H9 (cell line): ENCODE measurements around the gene DGKG. TPM values are rescaled to one million over a fixed set of nuclear protein-coding genes. Genes with fewer than 3 reads are reported as not detected.

ENCODE experiments used
- DNase-seq: peaks from one replicate; pipeline ENCODE4 v3.0.0-alpha.2; 2017
- H2AFZ ChIP-seq: one replicate; pipeline ENCODE4 v1.6.1; 2013; ENCODE audit warnings: mild to moderate bottlenecking, low read length, control low read depth, moderate library complexity
- H2AK5ac ChIP-seq: 2 replicates; pipeline ENCODE4 v1.6.1; 2013; ENCODE audit warnings: low read length, control low read depth, mixed read lengths; ENCODE audit not compliant: insufficient read length
- H2BK120ac ChIP-seq: one replicate; pipeline ENCODE4 v1.6.1; 2013; ENCODE audit warnings: low read depth, mild to moderate bottlenecking, low read length, control low read depth, inconsistent platforms; ENCODE audit not compliant: poor library complexity, severe bottlenecking
- H2BK12ac ChIP-seq: 2 replicates; pipeline ENCODE4 v1.6.1; 2013; ENCODE audit warnings: low read length, control low read depth, mixed read lengths, low read depth; ENCODE audit not compliant: insufficient read length
- H2BK15ac ChIP-seq: 2 replicates; pipeline ENCODE4 v1.6.1; 2013; ENCODE audit warnings: low read depth, low read length, control low read depth
- H2BK20ac ChIP-seq: one replicate; pipeline ENCODE4 v1.6.1; 2013; ENCODE audit warnings: low read depth, mild to moderate bottlenecking, low read length, control low read depth, inconsistent platforms; ENCODE audit not compliant: poor library complexity, severe bottlenecking
- H2BK5ac ChIP-seq: 2 replicates; pipeline ENCODE4 v1.6.1; 2013; ENCODE audit warnings: low read length, control low read depth, mixed read lengths; ENCODE audit not compliant: insufficient read length
- H3K14ac ChIP-seq: 2 replicates; pipeline ENCODE4 v1.6.1; 2013; ENCODE audit warnings: low read length, control low read depth; ENCODE audit not compliant: insufficient read depth
- H3K18ac ChIP-seq: 2 replicates; pipeline ENCODE4 v1.6.1; 2013; ENCODE audit warnings: low read depth, mild to moderate bottlenecking, mixed read lengths, low read length, control low read depth; ENCODE audit not compliant: insufficient read length
- H3K23ac ChIP-seq: 2 replicates; pipeline ENCODE4 v1.6.1; 2013; ENCODE audit warnings: low read length, control low read depth, mixed read lengths, low read depth; ENCODE audit not compliant: insufficient read length
- H3K23me2 ChIP-seq: 2 replicates; pipeline ENCODE4 v1.6.1; 2013; ENCODE audit warnings: low read depth, mild to moderate bottlenecking, mixed read lengths, low read length, control low read depth; ENCODE audit not compliant: insufficient read length, poor library complexity, severe bottlenecking
- H3K27ac ChIP-seq: 2 replicates; pipeline ENCODE4 v1.5.1; 2013; ENCODE audit warnings: low read length, control low read depth, mixed read lengths, low read depth; ENCODE audit not compliant: insufficient read length
- H3K27me3 ChIP-seq: 2 replicates; pipeline ENCODE4 v1.6.1; 2013; ENCODE audit warnings: low read length, control low read depth, inconsistent platforms; ENCODE audit not compliant: insufficient read depth
- H3K4ac ChIP-seq: 2 replicates; pipeline ENCODE4 v1.6.1; 2013; ENCODE audit warnings: low read depth, mild to moderate bottlenecking, control low read depth, inconsistent platforms, low read length, moderate library complexity
- H3K4me1 ChIP-seq: 2 replicates; pipeline ENCODE4 v1.6.1; 2013; ENCODE audit warnings: low read length, control low read depth, inconsistent platforms; ENCODE audit not compliant: insufficient read depth
- H3K4me2 ChIP-seq: 2 replicates; pipeline ENCODE4 v1.6.1; 2013; ENCODE audit warnings: low read length, control low read depth, mixed read lengths; ENCODE audit not compliant: insufficient read length, insufficient read depth
- H3K56ac ChIP-seq: 2 replicates; pipeline ENCODE4 v1.6.1; 2013; ENCODE audit warnings: low read depth, mild to moderate bottlenecking, mixed read lengths, low read length, control low read depth; ENCODE audit not compliant: insufficient read length
- H3K79me1 ChIP-seq: 2 replicates; pipeline ENCODE4 v1.6.1; 2013; ENCODE audit warnings: low read depth, mild to moderate bottlenecking, moderate library complexity, low read length, control low read depth, inconsistent platforms; ENCODE audit not compliant: insufficient read depth, poor library complexity, severe bottlenecking
- H3K79me2 ChIP-seq: 2 replicates; pipeline ENCODE4 v1.6.1; 2013; ENCODE audit warnings: low read length, control low read depth, inconsistent platforms; ENCODE audit not compliant: insufficient read depth
- H3K9ac ChIP-seq: 2 replicates; pipeline ENCODE4 v1.6.1; 2013; ENCODE audit warnings: low read length, control low read depth, mixed read lengths; ENCODE audit not compliant: insufficient read length; ENCODE audit errors: extremely low read depth
- H3K9me3 ChIP-seq: one replicate; pipeline ENCODE4 v1.6.1; 2013; ENCODE audit warnings: low read depth, low read length, inconsistent platforms; ENCODE audit not compliant: control insufficient read depth
- H3T11ph ChIP-seq: one replicate; pipeline ENCODE4 v1.6.1; 2013; ENCODE audit warnings: mild to moderate bottlenecking, low read length, control low read depth, inconsistent platforms
- H4K20me1 ChIP-seq: one replicate; pipeline ENCODE4 v1.6.1; 2013; ENCODE audit not compliant: control insufficient read depth, insufficient read length, insufficient read depth
- H4K5ac ChIP-seq: 2 replicates; pipeline ENCODE4 v1.6.1; 2013; ENCODE audit warnings: low read depth, mild to moderate bottlenecking, mixed read lengths, low read length, control low read depth; ENCODE audit not compliant: insufficient read length
- H4K8ac ChIP-seq: replicated peaks from 2 replicates; pipeline ENCODE4 v1.6.1; 2013; ENCODE audit warnings: low read length, control low read depth, mixed read lengths, low read depth; ENCODE audit not compliant: insufficient read length
- H4K91ac ChIP-seq: 2 replicates; pipeline ENCODE4 v1.6.1; 2013; ENCODE audit warnings: low read depth, mild to moderate bottlenecking, moderate library complexity, mixed read lengths, low read length, control low read depth; ENCODE audit not compliant: insufficient read length
- H3K27ac Mint-ChIP-seq, 3 experiments: 2 replicates in 2 of 3; 3 replicates in 1 of 3; pipeline ENCODE4 v1.8.0; 2020 to 2021; ENCODE audit warnings: mixed read lengths in 3 of 3, mild to moderate bottlenecking in 1 of 3, moderate library complexity in 1 of 3
- H3K27me3 Mint-ChIP-seq: 2 replicates; pipeline ENCODE4 v1.8.0; 2021; ENCODE audit warnings: low read depth, mild to moderate bottlenecking, moderate library complexity, mixed read lengths
- H3K36me3 Mint-ChIP-seq, 3 experiments: 2 replicates in 2 of 3; 3 replicates in 1 of 3; pipeline ENCODE4 v1.8.0; 2020 to 2021; ENCODE audit warnings: low read depth in 3 of 3, mixed read lengths in 3 of 3; ENCODE audit not compliant: insufficient read depth in 1 of 3
- H3K4me1 Mint-ChIP-seq, 2 experiments: 2 replicates each; pipeline ENCODE4 v1.8.0; 2020; ENCODE audit warnings: mixed read lengths in 2 of 2
- H3K4me3 Mint-ChIP-seq, 2 experiments: 2 replicates in 1 of 2; 3 replicates in 1 of 2; pipeline ENCODE4 v1.8.0; 2020 to 2021; ENCODE audit warnings: mild to moderate bottlenecking in 2 of 2, mixed read lengths in 2 of 2, moderate library complexity in 1 of 2
- H3K9me3 Mint-ChIP-seq, 2 experiments: 2 replicates in 1 of 2; 3 replicates in 1 of 2; pipeline ENCODE4 v1.8.0; 2020; ENCODE audit warnings: mild to moderate bottlenecking in 2 of 2, mixed read lengths in 2 of 2, moderate library complexity in 1 of 2
- CTCF ChIP-seq: fragments of 200-600 bp; sonication (generic); conservative IDR thresholded peaks from 3 replicates; pipeline ENCODE4 v1.8.0; 2021; ENCODE audit warnings: antibody characterized with exemption, mild to moderate bottlenecking
- WGBS: extraction: QIAGEN DNeasy Blood & Tissue Kit; methylation state at CpG from one replicate; pipeline ENCODE4 v1.1.7; 2013; ENCODE audit warnings: missing lambda C conversion rate, low lambda C conversion rate, mixed read lengths; ENCODE audit not compliant: insufficient read length; ENCODE audit errors: extremely low coverage; 5-methylcytosine and 5-hydroxymethylcytosine counted together
- total RNA-seq: library from RNA; stranded (reverse); gene quantifications from 2 replicates; pipeline ENCODE4 v1.2.1, GENCODE V29; 2021

The DGKG gene
- total RNA-seq, 1 experiment from 2014 or later = not detected

DNA sequence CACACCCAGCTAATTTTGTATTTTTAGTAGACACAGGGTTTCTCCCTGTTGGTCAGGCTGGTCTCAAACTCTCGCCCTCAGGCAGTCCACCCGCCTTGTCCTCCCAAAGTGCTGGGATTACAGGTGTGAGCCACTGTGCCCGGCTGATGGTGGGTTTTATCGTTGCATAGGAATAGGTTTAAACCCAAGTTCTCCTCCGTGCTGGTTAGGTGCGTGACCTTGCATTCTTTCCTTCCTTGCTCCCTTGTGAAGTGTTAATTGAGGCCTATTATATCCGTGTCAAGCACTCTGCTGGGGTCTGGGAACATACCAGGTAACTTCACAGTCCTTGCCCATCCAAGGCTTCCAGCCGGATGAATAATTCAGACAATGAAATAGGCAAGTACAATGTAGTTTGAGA lies 233.9 kb downstream of the DGKG start:
- H3K27ac Mint-ChIP-seq = peak overlapping the region in 1 of 3 experiments; percentile 17; a peak in 1 of 7 replicates
- Histone ChIP-seq H3K9me3 (no peaks in the 10 kb centered on the region), H3K23me2 (no peaks in the 10 kb centered on the region), H2AFZ (no peak overlapping the region), H3K4me1 (peaks cover 3% of the 10 kb centered on the region; the same call in 1 of the 2 replicates), H4K8ac (no peak overlapping the region), H3K23ac (no peak overlapping the region), H3K27me3 (peaks cover 4% of the 10 kb centered on the region), H3K79me1 (no peaks in the 10 kb centered on the region), H3T11ph (no peak overlapping the region), H3K56ac (no peak overlapping the region), H2AK5ac (no peak overlapping the region), H3K9ac (no peak overlapping the region), H3K4ac (no peak overlapping the region), H4K20me1 (no peaks in the 10 kb centered on the region), H3K4me2 (no peak overlapping the region), H2BK15ac (no peak overlapping the region), H2BK12ac (no peak overlapping the region), H3K14ac (no peak overlapping the region), H3K18ac (no peak overlapping the region), H3K27ac (no peak overlapping the region), H4K5ac (no peak overlapping the region), H2BK20ac (no peak overlapping the region), H4K91ac (no peak overlapping the region), H2BK120ac (no peak overlapping the region), H3K79me2 (no peaks in the 10 kb centered on the region), H2BK5ac (no peak overlapping the region)
- no CpG with 5 or more reads among the region's 8 CpGs for WGBS
- TF ChIP-seq CTCF = no peak
- H3K9me3 Mint-ChIP-seq = no peaks in the 10 kb centered on the region
- peaks cover 80% of the 10 kb centered on the region for H3K27me3 Mint-ChIP-seq
- H3K4me3 Mint-ChIP-seq = no peak overlapping the region
- DNase-seq = peak; percentile 74
- peaks cover 25 to 37% of the 10 kb centered on the region in 2 experiments for H3K4me1 Mint-ChIP-seq
- H3K36me3 Mint-ChIP-seq = no peaks in the 10 kb centered on the region; a peak in 2 of 7 replicates
